RCC 7860 (cell line): Measurements from ENCODE around the gene HRAS.

Experiments
- DNase-seq: peaks from one replicate; pipeline ENCODE4 v3.0.0-alpha.2; 2015; ENCODE audit warnings: low spot score
- FAIRE-seq: peaks from 2 replicates; lab custom pipeline; 2012; peaks lifted over from hg19 to GRCh38; lab: Jason Lieb, UNC

The HRAS gene

DNA sequence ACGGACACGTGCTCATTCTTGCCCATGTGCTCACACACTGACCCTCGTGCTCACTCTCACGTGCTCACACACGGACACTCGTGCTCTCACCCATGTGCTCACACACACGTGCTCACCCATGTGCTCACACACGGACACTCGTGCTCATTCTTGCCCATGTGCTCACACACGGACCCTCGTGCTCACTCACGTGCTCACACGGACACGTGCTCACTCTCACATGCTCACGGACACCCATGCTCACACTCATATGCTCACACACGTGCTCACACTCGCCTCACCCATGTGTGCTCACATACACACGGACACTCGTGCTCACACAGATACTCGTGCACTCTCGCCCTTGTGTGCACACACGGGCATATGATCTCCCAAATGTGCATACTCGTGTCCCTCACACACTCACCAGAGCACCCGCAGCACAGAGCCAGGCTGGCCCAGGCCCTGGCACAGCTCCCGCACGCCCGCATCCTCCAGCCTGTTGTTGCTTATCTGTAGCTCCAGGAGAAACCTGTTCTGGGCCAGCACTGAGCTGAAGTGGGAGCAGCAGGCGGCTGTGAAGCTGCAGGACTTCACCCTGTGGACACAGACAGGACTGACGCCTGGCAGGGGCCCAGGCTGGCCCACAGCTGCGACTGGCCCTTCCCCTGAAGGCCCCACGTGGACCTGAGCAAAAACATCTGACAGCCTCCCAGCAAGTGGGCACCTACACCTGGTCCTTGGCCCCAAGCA is 37.6 kb downstream of the HRAS start:
- no peak for FAIRE-seq
- DNase-seq = no peak

DNA sequence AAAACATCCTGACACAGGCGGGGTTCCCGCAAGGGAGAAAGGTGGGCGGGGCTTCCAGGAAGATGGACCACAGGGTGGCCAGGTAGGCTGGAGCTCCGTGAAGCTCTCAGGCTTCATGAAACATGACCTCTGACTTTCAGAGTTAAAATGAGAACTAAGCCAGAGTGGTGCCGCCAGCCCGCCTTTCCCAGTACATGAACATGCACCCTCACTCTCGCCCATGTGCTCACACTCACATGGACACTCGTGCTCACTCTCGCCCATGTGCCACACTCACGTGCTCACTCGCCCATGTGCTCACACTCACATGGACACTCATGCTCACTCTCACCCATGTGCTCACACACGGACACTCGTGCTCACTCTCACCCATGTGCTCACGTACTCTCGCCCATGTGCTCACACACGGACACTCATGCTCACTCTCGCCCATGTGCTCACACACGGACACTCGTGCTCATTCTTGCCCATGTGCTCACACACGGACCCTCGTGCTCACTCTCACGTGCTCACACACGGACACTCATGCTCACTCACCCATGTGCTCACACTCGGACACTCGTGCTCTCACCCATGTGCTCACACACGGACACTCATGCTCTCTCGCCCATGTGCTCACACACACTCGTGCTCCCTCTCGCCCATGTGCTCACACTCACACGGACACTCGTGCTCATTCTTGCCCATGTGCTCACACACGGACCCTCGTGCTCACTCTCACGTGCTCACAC is 38.4 kb downstream of the HRAS start:
- no peak for FAIRE-seq
- no peak for DNase-seq

DNA sequence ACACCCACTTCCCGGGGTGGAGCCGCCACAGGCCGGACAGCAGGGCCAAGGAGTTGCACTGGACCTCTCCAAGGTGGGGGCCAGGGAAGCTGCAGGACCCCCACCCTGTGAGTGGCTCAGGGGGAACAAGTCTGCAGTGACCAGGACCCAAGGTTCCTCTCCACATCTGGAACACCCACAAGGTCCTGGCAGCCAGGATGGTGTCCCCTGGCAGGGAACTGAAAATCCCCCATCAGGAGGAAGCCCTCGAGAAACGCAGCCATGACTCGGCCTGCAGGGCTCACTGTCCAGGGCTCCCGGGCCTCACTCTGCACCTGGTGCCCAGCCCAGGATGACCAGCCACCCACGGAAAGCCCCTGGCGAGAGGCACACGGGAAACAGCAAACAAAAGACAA is 39.8 kb downstream of the HRAS start:
- DNase-seq (no peak), FAIRE-seq (no peak)

DNA sequence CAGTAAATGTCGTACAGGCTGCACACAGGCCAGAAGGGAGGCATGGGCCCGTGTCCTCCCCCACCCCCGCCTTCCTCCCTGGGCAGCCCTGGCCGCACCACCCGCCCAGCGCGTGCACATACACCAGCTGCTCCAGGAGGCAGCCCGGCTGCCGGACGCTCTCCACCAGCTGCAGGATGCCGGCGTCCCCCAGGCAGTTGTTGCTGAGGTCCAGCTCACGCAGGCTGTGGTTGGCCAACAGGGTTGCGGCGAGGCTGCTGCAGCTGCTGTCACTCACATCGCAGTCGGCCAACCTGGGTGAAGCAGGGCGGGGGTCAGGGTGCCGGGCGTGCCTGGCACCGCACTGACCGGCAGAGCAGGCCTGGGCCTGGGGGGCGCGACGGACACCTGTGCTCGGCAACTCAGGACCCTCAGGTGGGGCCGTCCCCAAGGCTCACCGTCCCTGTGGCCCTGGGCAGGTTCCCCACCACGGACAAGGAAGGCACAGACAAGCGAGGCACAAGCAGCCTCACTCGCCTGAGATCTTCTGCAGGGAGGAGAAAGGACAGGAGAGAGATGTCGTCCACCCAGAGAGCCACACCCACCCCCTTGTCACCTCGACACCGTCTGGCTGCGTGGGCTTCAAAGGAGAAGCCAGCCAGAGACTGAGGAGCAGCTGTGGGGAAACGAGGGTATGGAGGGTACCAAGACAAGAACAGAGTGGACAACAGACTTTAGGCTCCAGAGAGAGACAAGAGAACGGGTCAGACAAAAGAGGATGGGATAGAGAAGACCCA is 40.4 kb downstream of the HRAS start:
- FAIRE-seq = no peak
- DNase-seq = no peak

DNA sequence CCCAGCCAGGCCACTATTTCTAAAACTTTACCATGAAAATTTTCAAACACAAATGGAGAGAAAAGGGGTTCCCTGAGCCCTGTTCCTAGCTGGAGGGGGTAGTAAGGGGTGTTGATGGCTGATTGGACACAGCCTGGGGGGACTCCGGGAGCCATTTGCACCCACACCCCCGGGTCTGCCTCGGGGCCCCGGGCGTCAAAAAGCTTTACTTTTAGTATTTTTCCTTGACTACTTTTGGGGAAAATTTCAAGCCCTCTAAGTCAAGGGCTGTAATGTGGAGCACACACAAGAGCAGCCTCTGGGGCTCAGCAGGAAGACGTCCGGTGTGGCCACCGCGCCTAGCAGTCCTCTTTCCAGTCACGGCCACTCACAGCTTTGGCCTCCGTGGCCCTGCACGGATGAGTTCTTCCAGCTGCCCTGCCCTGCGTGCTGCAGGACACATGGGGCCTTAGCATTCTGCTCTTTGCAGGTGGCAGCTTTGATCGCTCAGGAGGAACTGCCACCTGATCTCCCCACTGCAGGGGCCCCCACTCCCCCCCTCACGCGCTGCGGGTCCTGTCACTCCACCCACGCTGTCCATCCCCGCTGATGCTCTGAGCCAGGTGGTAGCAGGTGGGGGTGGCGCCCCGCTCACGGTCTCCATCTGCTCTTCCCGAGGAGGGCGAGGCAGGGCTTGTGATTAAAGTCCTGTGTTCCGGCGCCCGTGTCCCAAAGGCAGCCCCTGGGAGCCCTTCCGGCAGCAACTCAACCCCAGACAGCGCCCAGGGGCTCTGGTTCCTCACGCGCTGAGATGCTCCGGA is 42.7 kb downstream of the HRAS start:
- no peak for FAIRE-seq
- DNase-seq = no peak

DNA sequence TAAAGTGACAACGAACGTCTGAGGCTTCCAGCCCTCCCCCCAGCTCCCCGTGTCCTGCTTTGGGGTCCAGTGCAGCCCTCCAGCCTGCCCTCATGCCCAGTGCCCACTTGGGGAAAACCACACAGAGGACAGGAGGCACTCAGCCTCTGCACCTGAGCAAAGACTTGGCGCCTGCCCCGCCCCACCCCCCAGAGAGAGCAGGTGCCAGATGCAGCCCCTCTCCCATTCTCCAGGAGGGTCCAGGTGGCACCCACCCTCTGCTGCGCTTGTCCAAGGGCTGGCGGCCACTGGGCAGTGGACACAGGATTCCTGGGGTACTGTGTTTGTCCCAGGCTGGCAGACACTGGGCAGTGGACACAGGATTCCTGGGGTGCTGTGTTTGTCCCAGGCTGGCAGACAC is 44.0 kb downstream of the HRAS start:
- no peak for FAIRE-seq
- DNase-seq = no peak

DNA sequence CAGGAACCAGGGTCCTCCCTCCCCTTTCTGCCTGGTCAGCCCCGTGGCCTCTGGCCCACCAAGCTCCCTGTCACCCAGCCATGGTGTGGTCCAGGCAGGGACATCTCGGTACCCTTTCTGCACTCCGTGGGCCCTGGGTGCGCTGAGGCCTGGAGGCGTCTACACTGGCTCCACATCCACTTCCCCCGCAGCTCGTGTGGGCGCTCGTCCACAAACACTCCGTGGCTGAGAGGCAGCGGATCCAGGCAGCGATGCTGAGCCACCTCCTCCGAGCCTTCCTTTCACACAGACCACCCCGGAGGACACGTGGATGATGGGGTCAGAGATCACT is 44.5 kb downstream of the HRAS start:
- no peak for FAIRE-seq
- no peak for DNase-seq

DNA sequence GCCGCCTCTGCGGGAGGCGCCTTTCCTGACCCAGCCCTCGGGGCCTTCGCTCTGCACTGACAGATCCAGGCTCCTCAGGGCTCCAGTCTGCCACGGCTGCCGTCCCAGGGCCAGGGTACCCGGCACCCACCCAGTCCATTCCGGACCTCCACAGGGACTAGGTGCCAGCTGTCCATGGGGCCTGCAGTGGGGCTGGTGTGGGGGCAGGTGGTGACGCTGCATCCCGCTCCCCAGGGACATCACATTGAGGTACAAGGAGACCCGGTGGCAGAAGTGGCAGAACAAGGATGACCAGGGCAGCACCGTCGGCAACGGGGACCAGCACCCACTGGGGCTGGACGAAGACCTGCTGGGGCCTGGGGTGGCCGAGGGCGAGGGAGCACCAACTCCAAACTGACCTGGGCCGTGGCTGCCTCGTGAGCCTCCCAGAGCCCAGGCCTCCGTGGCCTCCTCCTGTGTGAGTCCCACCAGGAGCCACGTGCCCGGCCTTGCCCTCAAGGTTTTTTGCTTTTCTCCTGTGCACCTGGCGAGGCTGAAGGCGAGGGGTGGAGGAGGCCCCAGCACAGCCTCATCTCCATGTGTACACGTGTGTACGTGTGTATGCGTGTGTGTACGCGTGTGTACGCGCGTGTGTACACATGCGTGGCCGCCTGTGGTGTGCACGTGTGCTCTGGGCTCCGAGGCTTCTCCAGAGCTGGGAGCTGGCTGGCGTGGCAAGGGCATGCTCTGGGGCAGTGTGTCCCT is 45.0 kb downstream of the HRAS start:
- no peak for FAIRE-seq
- no peak for DNase-seq

DNA sequence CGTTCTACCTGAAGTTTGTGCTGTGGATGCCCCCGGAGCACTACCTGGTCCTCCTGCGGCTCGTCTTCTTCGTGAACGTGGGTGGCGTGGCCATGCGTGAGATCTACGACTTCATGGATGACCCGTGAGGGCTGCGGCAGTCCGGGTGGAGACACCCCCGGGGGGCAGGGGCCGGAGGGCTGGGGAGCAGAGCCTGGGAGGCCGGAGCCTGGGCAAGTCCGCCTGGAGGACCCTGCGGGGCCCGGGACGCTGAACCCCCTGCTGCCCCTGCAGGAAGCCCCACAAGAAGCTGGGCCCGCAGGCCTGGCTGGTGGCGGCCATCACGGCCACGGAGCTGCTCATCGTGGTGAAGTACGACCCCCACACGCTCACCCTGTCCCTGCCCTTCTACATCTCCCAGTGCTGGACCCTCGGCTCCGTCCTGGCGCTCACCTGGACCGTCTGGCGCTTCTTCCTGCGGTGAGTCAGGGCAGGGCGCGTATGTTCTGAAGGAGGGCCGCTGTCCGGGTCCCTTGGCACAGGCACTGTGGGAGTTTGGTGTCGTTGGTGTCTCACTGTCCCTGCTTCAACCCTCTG is 45.7 kb downstream of the HRAS start:
- DNase-seq (no peak), FAIRE-seq (no peak)

DNA sequence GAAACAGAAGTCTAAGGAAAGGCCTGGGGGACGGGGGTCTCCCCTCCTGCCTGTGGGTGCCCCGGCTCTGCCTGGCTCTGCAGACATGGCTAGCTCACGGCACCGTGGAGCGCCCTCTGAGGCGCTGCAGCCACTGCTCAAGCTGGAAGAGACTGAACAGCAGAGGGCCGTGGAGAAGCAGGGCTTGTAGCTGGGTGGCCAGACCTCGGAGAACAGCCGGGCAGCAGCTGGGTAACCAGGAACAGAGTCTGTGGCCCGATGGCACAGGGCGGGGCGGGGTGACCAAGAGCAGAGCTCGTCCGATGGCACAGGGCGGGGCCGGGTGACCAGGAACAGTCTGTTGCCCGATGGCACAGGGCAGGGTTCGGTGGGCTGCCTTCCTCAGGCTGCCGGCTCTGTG is 46.4 kb downstream of the HRAS start:
- no peak for FAIRE-seq

DNA sequence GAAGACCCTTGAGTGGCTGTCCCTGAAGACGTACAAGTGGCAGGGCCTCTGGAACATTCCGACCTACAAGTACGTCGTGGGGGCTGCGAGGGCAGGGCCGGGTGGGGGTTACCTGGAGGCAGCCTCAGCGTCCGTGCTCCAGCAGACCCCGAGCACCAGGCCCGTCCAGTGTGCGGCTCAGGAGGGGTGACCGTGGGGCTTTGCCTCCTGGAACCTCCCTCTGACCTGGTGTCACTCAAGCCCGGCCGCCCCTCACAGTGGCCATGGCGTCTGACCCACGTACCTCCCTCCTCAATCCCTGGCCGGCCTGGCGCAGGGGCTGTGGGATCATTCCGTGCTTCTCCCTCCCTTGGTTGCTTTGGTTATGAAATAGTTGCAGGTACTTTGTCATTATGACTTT is 46.8 kb downstream of the HRAS start:
- DNase-seq = no peak
- FAIRE-seq = no peak

More for the DNA sequence above, 46.4 kb downstream of the HRAS start:
- DNase-seq = no peak

DNA sequence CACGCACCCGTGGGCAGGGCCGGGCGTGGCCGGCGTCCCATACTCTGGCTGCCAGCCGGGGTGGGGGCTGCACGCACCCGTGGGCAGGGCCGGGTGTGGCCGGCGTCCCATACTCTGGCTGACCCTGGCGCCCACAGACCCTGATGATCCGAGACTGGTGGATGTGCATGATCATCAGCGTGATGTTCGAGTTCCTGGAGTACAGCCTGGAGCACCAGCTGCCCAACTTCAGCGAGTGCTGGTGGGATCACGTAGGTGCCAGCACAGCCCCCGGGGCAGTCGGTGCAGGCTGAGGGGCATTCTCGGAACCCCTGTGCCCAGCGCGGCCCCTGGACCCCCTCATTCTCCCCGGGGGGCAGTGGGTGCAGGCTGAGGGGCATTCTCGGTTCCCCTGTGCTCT is 47.3 kb downstream of the HRAS start:
- no peak for FAIRE-seq
- no peak for DNase-seq

DNA sequence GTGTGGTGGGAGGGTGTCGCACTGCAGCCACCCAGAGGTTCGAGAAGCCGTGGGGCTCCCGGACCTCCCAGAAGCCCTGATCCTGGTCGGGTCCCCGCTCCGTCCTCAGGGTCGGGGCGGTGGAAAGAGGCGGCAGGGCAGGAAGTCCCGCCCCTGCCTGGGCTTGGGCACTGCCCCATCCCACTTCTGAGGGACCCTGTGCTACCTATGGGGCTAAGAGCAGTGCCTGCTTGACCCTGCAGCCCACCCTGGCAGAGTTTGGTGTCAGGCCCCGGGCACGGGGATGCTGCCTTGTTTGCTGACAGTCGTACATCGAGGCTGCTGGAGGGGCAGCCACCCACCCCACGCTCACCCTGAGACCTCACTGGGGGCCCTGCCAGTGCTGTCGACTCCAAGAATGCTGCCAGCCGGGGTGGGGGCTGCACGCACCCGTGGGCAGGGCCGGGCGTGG is 47.8 kb downstream of the HRAS start:
- DNase-seq (no peak), FAIRE-seq (no peak)

DNA sequence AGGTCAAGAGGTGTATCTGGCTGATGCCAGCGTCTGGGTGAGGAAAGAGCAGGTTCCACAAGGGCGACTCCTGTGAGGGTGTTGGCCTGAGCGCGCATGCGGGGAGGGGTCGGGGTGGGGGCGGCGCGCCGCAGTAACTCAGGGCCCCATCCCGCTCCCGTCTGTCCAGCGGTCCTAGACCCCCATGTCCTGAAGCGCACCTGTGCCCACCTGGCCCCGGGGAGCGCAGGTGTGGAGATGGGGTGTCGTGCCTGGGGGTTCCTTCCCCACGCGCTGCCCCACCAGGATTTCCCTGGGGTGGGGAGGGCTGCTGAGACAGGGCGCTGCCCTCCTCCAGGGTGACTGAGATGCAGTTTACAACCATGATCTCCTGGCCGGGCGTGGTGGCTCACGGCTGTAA is 49.2 kb downstream of the HRAS start:
- DNase-seq = no peak
- no peak for FAIRE-seq

DNA sequence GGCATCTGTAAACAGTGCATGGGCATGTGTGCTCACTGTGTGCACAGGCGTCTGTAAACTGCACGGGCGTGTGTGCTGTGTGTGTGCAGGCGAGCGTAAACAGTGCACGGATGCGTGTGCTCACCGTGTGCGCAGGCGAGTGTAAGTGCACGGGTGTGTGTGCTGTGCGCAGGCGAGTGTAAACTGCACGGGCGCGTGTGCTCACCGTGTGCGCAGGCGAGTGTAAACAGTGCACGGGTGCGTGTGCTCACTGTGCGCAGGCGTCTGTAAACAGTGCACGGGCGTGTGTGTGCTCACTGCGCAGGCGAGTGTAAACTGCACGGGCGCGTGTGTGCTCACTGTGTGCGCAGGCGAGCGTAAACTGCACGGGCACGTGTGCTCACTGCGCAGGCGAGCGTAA is 50.8 kb downstream of the HRAS start:
- FAIRE-seq (no peak), DNase-seq (no peak)
